IPS-18c (cell line): ENCODE results near the gene RPS6KB2.
"Not testable (repeated sequence)": the region's sequence is repeated elsewhere in the genome, so short reads cannot be mapped to it uniquely, and the experiment has no call there.

Experiments
- H3K4me3 ChIP-seq: 2 replicates; pipeline ENCODE4 v1.7.0; 2013; ENCODE audit warnings: low read depth, mild to moderate bottlenecking, low read length, moderate library complexity; ENCODE audit not compliant: insufficient read depth
- H3K9me3 ChIP-seq: one replicate; pipeline ENCODE4 v1.6.1; 2013; ENCODE audit warnings: mild to moderate bottlenecking, low read length, moderate library complexity; ENCODE audit not compliant: control insufficient read depth, insufficient read depth

Gene RPS6KB2

GRCh38 chr11:67395555-67396258 is 32.6 kb upstream of the RPS6KB2 start:
- H3K9me3 ChIP-seq: no peaks in the 10 kb centered on the region
- no peak overlapping the region for H3K4me3 ChIP-seq

DNA sequence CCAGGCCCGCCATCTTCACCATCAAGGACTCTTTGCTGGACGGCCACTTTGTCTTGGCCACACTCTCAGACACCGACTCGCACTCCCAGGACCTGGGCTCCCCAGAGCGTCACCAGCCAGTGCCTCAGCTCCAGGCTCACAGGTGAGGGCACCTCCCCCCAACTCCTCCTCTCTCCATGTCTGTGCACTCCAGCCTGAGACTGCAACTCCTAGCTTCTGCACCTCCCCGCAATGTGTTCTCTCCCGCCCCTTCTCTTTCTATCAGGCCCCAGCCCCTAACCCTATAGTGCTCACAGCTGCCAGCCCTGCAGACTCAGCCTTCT is 32.1 kb upstream of the RPS6KB2 start:
- H3K4me3 ChIP-seq: no peak overlapping the region
- H3K9me3 ChIP-seq: no peaks in the 10 kb centered on the region

DNA sequence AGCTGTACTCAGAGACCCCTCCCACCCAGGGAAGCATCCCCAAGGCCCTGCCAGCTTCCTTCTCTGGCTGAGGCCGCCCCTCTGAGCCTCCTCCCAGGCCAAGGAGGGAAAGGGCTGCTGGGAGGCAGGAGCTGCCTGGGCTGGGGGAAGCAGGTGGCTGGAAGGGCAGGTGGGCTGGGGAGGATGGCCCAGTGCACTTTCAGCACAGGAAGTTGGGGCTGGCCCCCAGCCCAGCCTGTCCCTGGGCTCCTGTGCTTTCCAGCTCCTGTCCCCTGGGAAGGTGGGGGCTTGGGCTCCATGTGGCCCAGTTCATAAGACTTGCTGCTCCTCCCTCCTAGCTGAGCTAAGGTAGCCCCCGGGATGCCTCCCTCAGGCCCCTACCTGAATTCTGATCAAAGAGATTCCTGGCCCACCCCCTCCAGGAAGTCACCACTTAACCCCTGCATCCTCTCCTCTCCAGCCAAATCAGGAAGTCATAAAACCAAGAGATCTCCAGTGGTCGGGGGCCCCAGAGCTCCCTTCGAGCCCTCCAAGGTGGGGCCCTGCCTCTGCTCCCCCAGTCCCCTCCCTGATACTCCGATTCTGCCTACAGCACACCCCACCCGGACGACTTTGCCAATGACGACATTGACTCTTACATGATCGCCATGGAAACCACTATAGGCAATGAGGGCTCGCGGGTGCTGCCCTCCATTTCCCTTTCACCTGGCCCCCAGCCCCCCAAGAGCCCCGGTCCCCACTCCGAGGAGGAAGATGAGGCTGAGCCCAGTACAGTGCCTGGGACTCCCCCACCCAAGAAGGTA is 31.5 kb upstream of the RPS6KB2 start:
- no peak overlapping the region for H3K4me3 ChIP-seq
- no peaks in the 10 kb centered on the region for H3K9me3 ChIP-seq

- no peak overlapping the region for H3K4me3 ChIP-seq
- no peaks in the 10 kb centered on the region for H3K9me3 ChIP-seq
Observed at GRCh38 chr11:67397536-67397935, 30.8 kb upstream of the RPS6KB2 start.

GRCh38 chr11:67397986-67398660 is 30.2 kb upstream of the RPS6KB2 start:
- H3K4me3 ChIP-seq: no peak overlapping the region
- H3K9me3 ChIP-seq: no peaks in the 10 kb centered on the region

DNA sequence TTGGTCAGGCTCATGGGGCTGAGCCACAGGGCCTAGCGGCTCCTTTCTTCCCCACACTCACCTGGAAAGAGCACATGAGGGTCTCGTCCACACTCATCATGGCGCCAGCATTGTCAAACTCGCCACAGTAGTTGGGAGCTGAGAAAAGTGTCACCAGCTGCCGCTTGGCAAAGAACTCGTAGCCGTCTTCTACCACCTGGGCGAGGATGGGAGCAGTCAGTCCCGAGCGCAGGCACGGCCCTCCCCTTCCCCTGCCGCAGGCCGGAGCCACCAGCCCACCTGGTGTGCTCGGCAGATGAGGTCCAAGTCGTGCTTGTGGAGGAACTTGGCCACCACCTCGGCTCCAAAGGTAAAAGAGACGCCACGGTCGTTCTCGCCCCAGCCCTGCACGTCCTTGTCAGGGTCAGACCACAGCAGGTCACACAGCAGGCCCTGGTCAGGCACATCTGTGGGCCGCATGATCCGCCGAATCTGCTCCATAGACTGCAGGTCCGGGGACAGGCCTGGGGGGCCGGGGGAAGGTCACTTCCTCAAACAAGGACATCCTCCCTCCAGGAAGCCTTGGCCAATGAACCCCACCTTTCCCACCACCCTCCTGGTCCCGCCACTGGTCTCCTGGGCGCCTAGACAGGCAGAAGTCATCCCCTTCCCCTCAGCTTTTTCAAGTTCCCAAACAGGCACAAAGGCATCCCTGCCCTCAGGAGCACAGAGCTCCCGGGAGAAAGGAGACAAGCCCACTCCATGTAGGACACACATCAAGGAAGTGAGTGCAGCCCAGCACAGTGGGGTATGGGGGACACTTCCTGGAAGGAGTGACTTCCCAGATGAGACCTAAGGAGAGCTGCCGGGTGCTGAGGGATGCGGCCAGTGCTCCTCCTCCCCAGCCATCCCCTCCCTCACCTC is 29.4 kb upstream of the RPS6KB2 start:
- Histone ChIP-seq H3K9me3 (no peaks in the 10 kb centered on the region), H3K4me3 (no peak overlapping the region)

DNA sequence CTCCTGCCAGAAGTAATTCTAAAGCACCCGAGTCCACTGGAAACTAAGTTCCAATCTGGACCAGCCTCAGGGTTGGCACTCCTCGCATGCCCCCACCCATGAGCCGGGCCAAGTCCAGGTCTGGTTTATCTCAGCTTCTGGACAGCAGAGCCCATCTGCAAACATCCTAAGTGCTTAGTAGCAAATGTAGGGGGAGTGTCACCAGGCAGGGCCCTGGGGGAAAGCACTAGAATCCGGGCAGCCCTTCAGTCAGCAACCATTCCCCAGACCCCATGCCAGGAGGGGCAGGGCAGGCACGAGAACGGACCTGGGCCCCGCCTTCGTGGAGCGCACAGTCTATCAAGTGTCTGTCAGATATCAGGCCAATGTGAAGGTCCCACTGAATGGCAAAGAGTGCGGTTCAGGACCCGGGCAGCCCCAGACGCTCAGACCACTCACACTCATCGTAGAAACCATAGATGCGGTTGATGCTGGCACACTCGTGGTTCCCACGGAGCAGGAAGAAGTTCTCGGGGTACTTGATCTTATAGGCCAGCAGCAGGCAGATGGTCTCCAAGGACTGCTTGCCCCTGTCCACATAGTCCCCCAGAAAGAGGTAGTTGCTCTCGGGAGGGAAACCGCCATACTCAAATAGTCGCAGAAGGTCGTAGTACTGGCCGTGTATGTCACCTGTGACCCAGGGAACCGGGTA is 27.9 kb upstream of the RPS6KB2 start:
- peak overlapping the region; percentile 89 for H3K4me3 ChIP-seq
- H3K9me3 ChIP-seq: no peaks in the 10 kb centered on the region

DNA sequence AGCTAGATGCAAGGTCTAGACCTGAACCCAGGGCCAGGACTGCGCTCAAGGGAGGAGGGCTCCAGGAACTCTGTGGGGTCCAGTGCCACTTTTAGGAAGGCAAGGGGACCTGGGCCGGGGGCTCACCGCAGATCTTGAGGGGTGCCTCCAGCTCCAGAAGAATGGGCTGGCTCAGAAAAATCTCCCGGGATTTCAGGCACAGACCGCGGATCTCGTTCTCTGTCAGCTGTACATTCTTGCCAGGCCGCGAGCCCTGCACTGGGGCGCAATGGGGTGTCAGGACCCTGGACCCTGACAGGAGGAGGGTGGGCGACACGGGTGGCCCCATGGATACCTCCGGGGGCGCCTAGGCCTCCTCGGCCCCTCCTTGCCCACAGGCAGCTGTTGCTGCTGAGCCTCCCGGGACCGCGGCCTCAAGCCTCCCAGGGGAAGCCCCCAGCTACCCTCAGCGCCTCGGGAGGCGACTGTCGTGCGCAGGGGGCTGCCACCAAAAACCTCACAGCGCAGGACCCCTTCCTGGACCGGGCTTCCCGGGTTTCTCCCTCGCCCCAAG is 27.3 kb upstream of the RPS6KB2 start:
- H3K9me3 ChIP-seq: no peaks in the 10 kb centered on the region
- H3K4me3 ChIP-seq: peak overlapping the region; percentile 89

GRCh38 chr11:67401495-67402191 is 26.7 kb upstream of the RPS6KB2 start, which contains the start of gene PPP1CA:
PPP1CA (minus strand) TSS chr11:67401858; CDS start chr11:67401782, 76 bp downstream.
- Histone ChIP-seq H3K4me3 (peak within 1 kb of the TSS; percentile 89), H3K9me3 (no peaks in the 10 kb centered on the region)

DNA sequence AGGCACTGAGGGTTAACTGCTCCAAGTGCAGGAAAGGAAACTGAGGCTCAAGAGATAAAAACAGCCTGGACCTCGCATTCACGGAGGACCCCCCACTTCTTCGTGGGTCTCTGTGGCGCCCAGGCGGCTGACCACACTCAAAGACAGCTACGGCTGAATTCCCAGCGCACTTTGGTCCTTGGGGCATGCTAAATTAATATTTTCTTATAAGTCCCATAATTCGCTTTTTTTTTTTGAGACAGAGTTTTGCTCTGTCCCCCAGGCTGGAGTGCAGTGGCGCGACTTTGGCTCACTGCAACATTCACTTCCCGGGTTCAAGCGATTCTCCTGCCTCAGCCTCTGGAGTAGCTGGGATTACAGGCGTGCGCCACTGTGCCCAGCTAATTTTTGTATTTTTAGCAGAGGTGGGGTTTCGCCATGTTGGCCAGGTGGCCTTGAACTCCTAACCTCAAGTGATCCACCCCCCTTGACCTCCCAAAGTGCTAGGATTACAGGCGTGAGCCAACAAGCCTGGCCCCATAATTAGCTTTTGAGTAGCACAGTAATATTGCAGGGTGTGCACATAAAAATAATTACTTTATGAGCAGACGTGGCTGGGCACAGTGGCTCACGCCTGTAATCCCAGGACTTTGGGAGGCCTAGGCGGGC is 26.0 kb upstream of the RPS6KB2 start:
- H3K9me3 ChIP-seq, H3K4me3 ChIP-seq: not testable (repeated sequence)

GRCh38 chr11:67403085-67403484 is 25.2 kb upstream of the RPS6KB2 start:
- not testable (repeated sequence) for H3K9me3 ChIP-seq, H3K4me3 ChIP-seq

GRCh38 chr11:67404515-67405195 is 23.6 kb upstream of the RPS6KB2 start:
- no peak overlapping the region for H3K4me3 ChIP-seq
- H3K9me3 ChIP-seq: no peaks in the 10 kb centered on the region

GRCh38 chr11:67405196-67405567 is 23.1 kb upstream of the RPS6KB2 start:
- Histone ChIP-seq H3K4me3 (no peak overlapping the region), H3K9me3 (no peaks in the 10 kb centered on the region)

GRCh38 chr11:67405688-67406339 is 22.5 kb upstream of the RPS6KB2 start:
- no peaks in the 10 kb centered on the region for H3K9me3 ChIP-seq
- no peak overlapping the region for H3K4me3 ChIP-seq
